Right hindlimb (tissue), 1 donor: ENCODE data around the gene SSNA1.

Experiments used
- DNase-seq: peaks from one replicate; pipeline ENCODE4 v3.0.0-alpha.2; 2018

Gene SSNA1

GRCh38 chr9:137201205-137201868 is 12.9 kb downstream of the SSNA1 start:
- no peak for DNase-seq

- no peak for DNase-seq
These were observed 14.5 kb downstream of the SSNA1 start for GRCh38 chr9:137202966-137203365.

GRCh38 chr9:137204731-137205125 is 16.3 kb downstream of the SSNA1 start:
- no peak for DNase-seq

DNA sequence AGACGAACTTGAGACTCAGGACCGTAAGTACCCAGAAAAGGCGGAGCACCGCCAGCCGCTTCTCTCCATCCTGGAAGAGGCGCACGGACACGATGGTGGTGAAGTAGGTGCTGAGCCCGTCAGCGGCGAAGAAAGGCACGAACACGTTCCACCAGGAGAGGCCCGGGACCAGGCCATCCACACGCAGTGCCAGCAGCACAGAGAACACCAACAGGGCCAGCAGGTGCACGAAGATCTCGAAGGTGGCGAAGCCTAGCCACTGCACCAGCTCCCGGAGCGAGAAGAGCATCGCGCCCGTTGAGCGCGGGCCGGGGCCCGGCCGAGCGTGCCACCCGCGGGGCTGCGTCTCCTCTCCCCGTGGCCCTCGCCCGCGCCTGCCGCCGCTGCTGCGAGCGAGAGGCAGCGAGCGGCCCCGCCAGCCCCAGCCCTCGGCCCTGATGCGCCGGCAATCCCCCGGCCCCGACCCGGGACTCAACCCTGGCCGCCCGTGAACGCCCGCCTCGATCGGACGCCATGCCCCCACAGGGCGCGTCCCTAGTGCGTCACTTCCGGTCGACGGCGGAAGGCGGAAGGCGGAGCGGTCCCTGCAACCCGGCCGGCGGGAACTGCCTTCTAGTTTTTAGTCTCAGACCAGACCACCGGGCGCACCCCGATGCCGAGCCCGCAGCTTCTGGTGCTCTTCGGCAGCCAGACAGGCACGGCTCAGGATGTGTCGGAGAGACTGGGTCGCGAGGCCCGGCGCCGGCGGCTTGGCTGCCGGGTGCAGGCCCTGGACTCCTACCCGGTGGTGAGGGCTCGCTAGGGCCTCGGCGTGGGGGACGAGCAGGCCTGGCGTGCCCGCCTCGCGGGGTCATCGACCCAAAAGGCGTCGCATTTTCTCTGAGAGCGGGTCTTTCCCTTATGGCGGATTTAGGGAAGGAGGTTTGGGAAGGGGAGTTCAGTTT is 16.9 kb downstream of the SSNA1 start, which contains the start of the genes NDOR1 and TMEM203:
Gene NDOR1, plus strand, starts transcription at position 575 of the 944 bp plus-strand sequence. Its CDS starts 78 bp downstream, at position 653.
Gene TMEM203, minus strand, starts transcription at position 523 of the 944 bp plus-strand sequence. Its CDS starts 234 bp downstream, at position 289.
- DNase-seq: peak; percentile 93

GRCh38 chr9:137206602-137207001 is 18.1 kb downstream of the SSNA1 start:
- no peak for DNase-seq

- no peak for DNase-seq
These were observed 23.1 kb downstream of the SSNA1 start for GRCh38 chr9:137211532-137211931.

DNA sequence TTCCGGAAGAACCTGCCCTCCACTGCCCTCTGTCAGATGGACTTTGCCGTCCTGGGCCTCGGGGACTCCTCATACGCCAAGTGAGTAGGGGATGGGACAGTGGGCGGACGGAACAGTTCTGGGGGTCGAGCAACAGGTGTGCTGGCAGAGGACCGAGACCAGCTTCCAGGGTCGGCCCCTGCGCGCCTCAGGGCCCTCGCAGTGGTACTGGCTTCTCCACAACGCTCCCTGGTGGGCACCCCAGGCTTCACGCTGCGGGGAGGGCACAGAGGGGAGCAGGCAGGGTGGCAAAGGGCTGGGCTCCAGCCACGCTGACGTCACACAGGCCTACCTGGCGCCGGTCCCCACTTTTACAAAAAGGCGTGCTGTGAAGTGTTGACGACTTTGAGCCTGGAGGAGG is 24.0 kb downstream of the SSNA1 start:
- no peak for DNase-seq

DNA sequence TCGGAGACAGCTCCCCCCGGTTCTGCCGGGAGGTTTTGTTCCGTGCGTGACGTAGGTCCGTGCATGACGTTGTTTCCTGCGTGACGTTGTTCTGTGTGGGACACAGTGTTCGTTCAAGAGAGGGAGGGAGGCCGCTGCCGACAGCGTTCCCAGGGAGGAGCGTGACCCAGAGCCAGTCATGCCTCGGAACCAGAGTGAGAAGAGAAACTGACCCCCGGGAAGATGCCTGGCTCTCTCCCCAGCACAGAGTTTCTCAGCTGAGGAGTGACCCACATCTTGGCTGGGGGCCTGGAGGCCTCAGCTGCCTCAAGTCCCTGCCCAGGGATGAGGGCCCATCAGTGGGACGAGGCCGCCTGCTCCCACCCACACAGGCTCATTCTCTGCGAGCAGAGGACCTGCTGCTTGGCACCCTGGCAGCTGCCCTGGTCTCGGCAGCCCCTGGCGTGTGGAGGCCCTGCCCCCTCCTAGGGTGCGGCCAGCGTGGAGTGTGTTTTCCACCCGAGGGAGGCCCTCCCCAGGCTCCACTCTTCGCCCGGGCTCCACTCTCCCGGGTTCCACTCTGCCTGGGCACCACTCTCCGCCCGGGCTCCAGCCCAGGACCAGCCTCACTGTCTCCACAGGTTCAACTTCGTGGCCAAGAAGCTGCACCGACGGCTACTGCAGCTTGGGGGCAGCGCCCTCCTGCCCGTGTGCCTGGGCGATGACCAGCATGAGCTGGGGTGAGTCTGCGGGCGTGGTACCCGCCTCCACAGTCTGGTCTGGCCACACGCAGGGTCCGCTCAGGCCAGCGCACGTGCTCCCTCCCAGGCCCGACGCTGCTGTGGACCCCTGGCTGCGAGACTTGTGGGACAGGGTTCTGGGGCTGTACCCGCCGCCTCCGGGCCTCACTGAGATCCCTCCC is 24.9 kb downstream of the SSNA1 start:
- DNase-seq: no peak

GRCh38 chr9:137214620-137215019 is 26.1 kb downstream of the SSNA1 start:
- DNase-seq: no peak

GRCh38 chr9:137215196-137215986 is 26.9 kb downstream of the SSNA1 start:
- DNase-seq: no peak

- no peak for DNase-seq
These were observed 27.9 kb downstream of the SSNA1 start for GRCh38 chr9:137216188-137216965.

GRCh38 chr9:137217276-137218211 is 29.1 kb downstream of the SSNA1 start:
- no peak for DNase-seq

GRCh38 chr9:137218212-137218753 is 29.8 kb downstream of the SSNA1 start:
- DNase-seq: no peak

GRCh38 chr9:137218754-137219271 is 30.3 kb downstream of the SSNA1 start:
- no peak for DNase-seq

- no peak for DNase-seq
These were observed 31.4 kb downstream of the SSNA1 start for GRCh38 chr9:137219757-137220316.

DNA sequence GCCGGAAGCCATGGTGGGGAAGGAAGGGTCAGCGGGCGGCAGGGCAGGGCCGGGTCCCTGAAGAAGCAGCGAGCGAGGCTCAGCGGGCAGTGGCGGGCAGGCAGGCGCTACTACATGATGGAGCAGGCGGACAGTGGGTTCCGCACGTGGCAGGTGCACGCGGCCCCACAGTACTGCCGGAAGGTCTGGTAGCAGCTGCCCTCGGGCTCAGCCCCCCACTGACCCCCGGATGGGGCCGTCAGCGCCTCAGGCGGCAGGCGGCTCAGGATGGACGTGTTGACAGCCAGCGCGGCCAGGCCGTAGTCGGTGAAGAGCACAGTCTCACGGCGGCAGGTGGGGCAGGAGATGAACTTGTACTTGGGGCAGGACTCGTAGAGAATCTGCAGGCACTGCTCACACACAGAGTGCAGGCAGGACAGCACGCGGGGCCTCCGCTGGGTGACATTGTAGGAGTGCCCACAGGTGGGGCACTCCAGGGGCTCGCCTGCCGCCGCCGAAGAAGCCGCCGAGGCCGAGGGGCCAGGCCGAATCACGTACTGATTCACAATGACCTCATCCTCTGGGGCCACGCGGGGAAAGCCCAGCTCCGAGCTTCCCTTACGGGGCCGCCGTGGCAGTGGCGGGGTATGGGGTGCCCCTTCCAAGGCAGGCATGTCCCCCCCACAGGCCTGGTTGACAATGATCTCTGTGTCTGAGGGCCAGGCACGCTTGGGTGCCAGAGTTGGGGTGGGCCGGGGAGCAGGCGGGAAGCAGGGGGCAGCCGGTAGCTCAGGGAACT is 32.0 kb downstream of the SSNA1 start:
- DNase-seq: no peak

DNA sequence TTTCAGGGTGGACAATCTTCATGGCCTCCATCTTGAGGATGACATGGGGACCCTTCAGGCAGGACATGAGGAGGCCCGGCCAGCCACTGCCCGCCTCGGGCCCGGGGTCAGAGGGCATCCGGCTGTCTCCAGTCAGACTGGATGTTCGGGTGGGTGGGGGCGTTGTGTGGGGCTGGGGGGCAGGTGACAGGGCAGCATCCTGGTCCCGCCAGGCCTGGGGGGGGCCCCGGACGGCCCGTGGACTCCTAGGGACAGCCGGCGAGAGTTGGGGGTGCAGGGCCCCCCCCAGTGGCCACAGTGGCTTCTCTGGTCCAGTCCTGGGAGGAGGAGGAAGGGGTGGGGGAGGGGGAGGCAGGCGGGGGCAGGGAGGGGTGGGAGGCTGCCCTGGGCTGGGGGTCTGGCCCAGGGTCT is 32.6 kb downstream of the SSNA1 start:
- DNase-seq: no peak

DNA sequence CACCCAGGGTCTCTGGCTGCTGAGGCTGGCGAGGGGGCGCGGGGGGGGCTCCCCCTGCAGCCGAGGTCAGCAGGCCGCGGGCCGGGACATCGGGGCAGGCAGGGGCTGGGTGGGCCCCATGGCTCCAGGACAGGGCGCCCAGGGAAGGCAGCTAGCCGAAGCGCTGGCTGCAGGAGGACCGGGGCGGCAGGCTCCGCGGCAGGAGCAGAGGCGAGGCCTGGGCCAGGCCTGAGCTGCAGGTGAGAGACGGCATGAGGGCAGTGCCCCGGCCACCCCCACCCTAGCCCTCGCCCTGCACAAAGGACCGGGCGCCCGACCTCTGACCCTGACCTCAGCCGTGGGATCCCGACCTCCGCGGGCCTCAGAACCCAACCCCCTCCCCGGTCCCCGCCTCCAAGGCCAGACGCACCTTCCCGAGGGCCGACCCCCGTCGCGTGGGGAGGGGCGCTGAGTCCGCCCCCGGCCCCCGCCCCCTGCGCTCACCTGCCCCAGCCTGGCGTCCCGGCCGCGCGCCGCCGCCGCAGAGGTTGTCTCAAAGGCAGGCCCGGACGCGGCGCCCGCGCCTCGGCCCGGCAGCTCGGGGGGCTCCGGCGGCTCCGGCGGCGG is 33.1 kb downstream of the SSNA1 start:
- DNase-seq: no peak
